HG03025 (cell line): ENCODE data around the gene AGT.
"Not testable (repeated sequence)": the region's sequence is repeated elsewhere in the genome, so short reads cannot be mapped to it uniquely, and the experiment has no call there.

Source experiments
- ATAC-seq: cut with Tn5 transposase; IDR thresholded peaks from one replicate; pipeline ENCODE4 v1.9.1; 2021; ENCODE audit warnings: mild to moderate bottlenecking, moderate library complexity; ENCODE audit not compliant: unreplicated experiment, low FRiP score

The AGT gene

DNA sequence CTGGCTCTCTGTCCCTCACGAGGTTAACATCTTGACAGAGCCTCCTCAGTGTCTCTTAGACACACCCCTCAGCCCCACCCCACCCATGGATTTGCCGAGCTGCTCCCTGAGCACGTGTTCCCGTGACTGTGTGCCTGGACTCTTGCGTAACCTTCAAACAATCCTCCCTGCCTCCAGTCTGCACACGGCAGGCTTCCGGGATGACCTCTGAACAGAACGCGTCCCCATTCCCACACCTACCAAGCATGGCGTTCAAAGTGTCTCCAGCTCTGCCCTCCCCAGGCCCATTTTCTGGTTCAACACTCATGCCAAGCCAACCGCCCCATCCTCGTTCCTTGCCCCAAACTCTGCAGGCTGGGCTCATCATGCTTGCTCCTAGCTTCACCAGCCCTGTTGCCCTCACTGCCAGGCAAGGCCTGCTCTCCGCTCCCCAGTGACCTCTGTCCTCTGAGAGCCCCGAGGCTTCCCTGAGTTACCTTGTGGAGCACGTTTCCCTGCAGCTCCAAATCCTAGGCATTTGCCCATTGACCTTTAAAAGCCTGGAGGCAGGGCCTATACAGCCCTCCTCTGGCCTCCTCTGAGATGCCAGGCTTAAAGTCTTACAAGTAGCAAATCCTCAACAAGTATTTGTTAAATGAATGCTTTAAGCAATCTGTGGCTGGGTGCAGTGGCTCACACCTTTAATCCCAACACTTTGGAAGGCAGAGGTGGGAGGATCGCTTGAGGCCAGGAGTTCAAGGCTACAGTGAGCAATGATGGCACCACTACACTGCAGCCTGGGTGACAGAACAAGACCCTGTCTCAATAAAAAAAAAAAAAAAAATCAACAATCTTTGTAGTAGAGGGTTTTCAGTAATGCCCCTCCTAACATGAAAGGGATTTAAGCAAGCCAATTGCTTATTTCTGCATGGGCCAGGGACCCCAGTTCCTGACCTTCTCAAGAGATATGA is 5.0 kb downstream of the AGT start:
- no peak for ATAC-seq

DNA sequence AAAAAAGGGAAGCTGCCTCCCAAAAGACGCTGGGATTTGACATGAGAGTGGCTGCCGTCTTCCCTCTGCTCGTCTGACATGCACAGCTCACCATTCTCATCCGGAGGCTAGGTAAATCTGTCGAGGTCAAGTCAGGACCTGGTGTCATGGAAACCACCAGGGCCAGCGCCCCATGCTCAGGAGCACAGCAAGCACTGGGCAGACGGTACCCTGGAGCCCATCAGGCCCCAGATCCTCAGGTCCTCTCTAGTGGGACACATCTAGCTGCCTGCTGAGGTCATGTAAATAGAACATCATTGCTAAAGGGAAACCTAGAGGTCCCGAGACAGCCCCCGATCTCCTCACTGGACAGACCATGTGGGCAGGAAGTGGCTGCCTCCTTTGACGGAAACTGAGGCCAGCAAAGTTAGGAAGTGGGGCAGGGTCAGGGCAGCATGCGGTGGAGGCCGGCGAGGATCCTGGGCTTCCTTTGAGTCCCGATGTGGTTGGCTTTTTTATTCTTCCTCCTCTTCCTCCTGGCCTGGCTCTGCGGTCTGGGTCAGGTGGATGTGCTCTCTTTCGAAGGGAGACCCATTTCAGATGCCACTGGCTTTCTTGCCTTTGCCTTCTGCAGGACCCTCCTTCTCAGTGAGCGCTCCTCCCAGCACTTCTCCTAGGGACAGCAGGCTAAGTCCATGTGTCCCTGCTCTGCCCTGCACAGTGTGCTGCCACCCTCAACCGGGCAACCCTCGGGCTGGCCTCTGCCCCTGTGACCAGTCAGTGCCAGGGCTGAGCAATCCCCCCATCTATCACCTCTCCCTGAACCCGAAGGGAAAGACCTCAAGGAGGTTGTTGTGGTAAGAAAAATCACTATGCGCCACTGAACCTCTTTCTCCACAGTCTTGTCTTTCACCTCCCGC is 5.9 kb downstream of the AGT start:
- no peak for ATAC-seq

- no peak for ATAC-seq
These were observed 6.8 kb downstream of the AGT start for GRCh38 chr1:230706887-230707731.

- ATAC-seq = no peak
These were observed 7.8 kb downstream of the AGT start for GRCh38 chr1:230706020-230706699.

GRCh38 chr1:230705289-230706019 is 8.5 kb downstream of the AGT start:
- no peak for ATAC-seq

DNA sequence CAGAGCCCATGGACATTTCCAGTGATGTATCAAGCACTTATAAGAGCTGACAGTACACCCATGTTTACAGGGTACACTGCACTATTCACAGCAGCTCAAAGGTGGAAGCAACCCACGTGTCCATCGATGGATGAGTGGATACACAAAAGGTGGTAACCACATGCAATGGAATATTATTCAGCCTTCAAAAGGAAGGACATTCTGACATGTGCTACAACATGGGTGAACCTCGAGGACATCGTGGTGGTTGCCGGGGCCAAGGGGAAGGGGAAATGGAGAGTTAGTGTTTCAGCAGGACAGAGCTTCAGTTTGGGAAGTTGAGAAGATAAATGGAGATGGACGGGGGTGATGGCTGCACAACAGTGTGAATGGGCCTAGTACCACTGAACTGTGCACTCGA is 9.1 kb downstream of the AGT start:
- no peak for ATAC-seq

DNA sequence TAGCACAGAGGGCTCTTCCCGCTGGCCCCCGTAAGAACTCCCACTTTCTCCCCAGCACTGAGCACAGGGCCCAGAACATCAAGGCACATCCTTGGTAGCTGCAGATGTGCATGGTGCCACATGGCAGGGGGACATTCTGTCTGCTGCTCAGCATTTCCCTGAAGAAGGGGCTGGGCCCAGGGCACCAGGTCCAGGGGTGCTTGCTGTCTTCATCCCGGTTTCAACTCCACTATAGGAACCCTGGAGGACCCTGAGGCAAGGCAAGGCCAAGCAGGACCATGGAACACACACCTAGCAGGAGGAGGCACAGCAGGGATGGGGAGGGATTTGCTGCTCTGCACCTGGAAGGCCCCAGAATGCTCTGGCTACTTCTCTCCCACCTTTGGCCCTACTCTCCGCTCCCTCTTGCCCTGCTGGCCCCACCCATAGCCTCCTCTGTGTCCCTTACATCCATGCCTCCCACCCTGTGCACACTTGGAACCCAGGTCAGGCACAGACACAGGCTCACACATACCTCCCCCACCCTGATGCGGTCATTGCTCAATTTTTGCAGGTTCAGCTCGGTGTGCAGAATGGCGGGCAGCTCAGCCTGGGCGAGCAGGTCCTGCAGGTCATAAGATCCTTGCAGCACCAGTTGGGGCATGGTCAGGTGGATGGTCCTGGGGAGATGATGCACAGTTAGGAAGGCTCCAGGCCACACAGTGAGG is 10.1 kb downstream of the AGT start:
- no peak for ATAC-seq

DNA sequence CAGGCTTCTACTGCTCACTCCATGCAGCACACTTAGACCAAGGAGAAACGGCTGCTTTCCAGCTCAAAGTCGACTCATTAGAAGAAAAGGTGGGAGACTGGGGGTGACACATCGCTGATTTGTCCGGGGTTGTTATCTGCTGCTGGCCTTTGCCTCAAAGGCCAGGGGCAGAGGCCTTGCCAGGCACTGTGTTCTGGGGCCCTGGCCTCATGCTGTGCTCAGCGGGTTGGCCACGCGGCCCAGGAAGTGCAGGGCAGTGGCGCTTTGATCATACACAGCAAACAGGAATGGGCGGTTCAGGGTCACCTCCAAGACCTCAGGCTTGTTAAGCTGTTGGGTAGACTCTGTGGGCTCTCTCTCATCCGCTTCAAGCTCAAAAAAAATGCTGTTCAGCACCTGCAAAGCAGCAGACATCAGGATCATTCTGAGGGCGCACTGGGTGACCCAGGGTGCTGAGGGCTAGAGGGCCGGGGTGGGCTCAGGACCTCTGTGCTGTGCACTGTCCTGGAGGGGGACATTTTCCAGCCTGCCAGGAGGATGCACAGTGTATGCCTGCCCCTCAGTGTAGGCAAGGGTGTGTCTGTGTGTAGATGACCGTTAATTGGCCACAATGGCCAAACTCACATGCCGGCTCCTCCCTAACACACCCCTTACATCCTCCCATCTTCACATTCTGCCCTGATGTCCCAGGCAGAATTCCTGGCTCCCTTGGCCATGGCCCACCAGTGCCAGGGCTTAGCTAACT is 10.8 kb downstream of the AGT start:
- ATAC-seq = no peak

DNA sequence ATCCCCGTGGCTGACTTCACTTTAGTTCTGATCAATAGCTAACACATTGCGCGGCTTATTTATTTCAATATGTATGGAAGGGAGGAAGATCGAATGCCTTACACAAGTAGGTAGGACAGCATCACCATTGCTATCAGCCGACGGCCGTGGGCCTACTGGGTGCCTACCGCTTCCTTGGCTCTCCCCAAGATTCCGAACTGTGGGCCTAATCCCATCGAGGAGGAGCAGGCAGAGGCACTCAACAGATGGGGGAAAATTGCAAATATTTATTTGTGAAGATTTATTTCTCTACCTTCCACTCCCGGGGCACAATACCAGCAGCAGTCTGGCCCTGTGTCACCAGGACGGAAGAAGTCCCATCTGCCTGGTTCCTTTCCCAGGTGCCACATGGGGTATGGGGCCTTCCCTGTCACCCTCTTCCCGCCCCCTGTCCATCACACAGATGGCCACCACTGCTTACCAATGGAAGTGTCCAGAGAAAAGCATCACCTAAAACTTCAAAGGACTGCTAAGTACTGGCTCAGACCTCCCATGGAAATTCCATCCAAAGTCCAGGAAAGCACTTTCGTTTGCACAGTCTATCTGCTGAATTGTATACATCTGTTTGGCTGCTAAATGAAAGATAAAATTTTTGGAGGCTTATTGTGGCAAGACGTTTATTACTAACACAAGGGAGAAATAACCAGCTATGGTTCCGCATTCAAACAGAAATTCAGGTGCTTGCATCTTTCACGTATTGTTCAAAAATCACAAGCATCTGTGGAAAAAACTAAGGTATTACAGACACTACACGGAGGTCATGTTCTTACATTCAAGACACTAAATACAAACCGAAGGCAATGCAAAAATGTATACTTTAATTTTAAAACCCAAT is 11.8 kb downstream of the AGT start:
- ATAC-seq = no peak

- no peak for ATAC-seq
These were observed 12.5 kb downstream of the AGT start for GRCh38 chr1:230701434-230701833.

- ATAC-seq = no peak
These were observed 13.8 kb downstream of the AGT start for GRCh38 chr1:230700132-230700531.

DNA sequence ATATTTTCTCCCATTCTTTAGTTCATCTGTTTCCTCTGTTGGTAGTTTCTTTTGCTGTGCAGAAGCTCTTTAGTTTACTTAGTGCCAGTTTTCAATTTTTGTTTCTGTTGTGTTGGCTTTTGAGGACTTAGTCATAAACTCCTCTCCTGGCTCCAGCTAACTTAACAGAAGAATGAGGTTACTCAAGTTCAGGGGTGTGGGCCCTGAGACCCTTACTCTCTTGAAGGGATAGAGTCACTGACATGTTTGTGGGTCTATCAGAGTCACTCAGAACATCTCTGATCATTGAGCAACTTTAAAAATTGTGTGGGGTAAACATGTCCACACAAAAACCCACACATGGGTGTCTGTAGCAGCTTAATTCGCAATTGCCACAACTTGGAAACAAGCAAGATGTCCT is 14.2 kb downstream of the AGT start:
- no peak for ATAC-seq

DNA sequence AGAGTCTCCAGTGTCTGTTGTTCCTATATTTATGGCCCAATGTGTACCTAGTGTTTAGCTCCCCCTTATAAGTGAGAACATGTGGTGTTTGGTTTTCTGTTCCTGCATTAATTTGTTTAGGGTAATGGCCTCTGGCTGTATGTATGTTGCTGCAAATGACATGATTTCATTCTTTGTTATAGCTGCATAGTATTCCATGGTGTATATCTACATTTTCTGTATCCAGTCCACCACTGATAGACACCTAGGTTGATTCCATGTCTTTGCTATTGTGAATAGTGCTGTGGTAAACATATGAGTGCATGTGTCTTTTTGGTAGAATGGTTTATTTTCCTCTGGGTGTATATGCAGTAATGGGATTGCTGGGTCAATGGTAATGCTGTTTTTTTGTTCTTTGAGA is 15.0 kb downstream of the AGT start:
- ATAC-seq = not testable (repeated sequence)

DNA sequence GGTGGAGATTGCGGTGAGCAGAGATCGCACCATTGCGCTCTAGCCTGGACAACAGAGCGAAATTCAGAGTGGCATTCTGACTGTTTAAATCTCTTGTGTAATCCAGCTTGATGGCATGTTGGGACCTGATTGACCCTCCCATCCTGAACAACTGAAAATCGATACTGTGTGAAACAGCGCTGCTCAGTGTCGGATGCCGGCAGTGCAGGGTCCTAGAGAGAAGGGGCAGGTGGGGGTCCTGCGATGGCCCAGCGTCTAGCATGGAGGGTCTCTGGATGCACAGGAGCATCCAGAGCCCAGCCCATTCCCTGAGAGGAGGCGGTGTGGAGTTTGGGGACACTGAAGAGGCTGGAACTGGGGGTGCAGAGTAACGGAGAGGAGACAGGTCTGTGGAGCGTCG is 15.8 kb downstream of the AGT start:
- ATAC-seq = no peak

GRCh38 chr1:230696722-230697437 is 17.0 kb downstream of the AGT start:
- ATAC-seq = no peak

DNA sequence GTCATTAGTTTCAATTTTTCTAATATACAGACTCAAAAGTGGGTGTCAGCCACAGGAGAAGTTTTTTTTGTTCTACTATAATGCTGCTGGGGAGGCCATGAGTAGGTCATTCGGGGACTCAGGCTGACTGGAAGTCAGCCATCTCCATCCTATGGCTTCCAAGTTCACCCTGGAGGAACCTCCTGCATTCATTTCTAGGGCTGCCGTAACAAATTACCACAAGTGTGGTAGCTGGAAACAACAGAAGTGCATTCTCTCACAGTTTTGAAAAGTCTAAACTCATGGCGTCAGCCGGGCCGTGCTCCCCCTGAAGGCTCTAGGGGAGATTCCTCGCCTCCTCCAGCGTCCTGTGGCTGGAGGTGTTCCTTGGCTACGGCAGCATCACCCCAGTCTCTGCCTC is 17.7 kb downstream of the AGT start:
- no peak for ATAC-seq
